GM19395 (cell line): ENCODE data around the gene UBR7.
A peak's percentile ranks its signal among the peaks of the same experiment; 100 is the strongest.
"Not testable (repeated sequence)": the region's sequence is repeated elsewhere in the genome, so short reads cannot be mapped to it uniquely, and the experiment has no call there.

Experiments used
- ATAC-seq: cut with Tn5 transposase; IDR thresholded peaks from one replicate; pipeline ENCODE4 v1.9.1; 2021; ENCODE audit warnings: mild to moderate bottlenecking, moderate library complexity; ENCODE audit not compliant: unreplicated experiment

UBR7 gene

GRCh38 chr14:93206793-93207467, at the start of gene UBR7, which contains the start of gene GON7:
Gene UBR7, plus strand, starts transcription at chr14:93207256. Its CDS starts 36 bp downstream, at chr14:93207292.
Gene GON7, minus strand, starts transcription at chr14:93207065. Its CDS starts 28 bp downstream, at chr14:93207037.
- peak; percentile 83 for ATAC-seq

- ATAC-seq, result not testable (repeated sequence)
Observed at GRCh38 chr14:93158349-93158748, 48.7 kb upstream of the UBR7 start.

- not testable (repeated sequence) for ATAC-seq
Observed at GRCh38 chr14:93159625-93160352, 47.3 kb upstream of the UBR7 start.

- no peak for ATAC-seq
Observed at GRCh38 chr14:93160353-93160801, 46.7 kb upstream of the UBR7 start.

- no peak for ATAC-seq
Observed at GRCh38 chr14:93161411-93161940, 45.6 kb upstream of the UBR7 start.

GRCh38 chr14:93163564-93163963, 43.5 kb upstream of the UBR7 start:
- ATAC-seq, result no peak

GRCh38 chr14:93165271-93166265, 41.5 kb upstream of the UBR7 start:
- not testable (repeated sequence) for ATAC-seq

GRCh38 chr14:93168610-93169009, 38.4 kb upstream of the UBR7 start:
- not testable (repeated sequence) for ATAC-seq

- ATAC-seq, result not testable (repeated sequence)
Observed at GRCh38 chr14:93169619-93170018, 37.4 kb upstream of the UBR7 start.

- ATAC-seq, result not testable (repeated sequence)
Observed at GRCh38 chr14:93170141-93170540, 36.9 kb upstream of the UBR7 start.

GRCh38 chr14:93171376-93171775, 35.7 kb upstream of the UBR7 start:
- no peak for ATAC-seq

GRCh38 chr14:93173943-93174395, 33.1 kb upstream of the UBR7 start:
- ATAC-seq, result no peak

- ATAC-seq, result not testable (repeated sequence)
Observed at GRCh38 chr14:93174731-93175130, 32.3 kb upstream of the UBR7 start.

GRCh38 chr14:93175492-93175891, 31.6 kb upstream of the UBR7 start:
- no peak for ATAC-seq

- no peak for ATAC-seq
Observed at GRCh38 chr14:93183596-93184317, 23.3 kb upstream of the UBR7 start.

GRCh38 chr14:93184391-93185348, 22.4 kb upstream of the UBR7 start, which contains the start of the genes LYSET and MOAP1:
Gene LYSET, plus strand, starts transcription at chr14:93185317. Its CDS starts 89 bp downstream, at chr14:93185406.
Gene MOAP1, minus strand, starts transcription at chr14:93184897. Its CDS starts 655 bp downstream, at chr14:93184242.
- peak; percentile 81 for ATAC-seq

GRCh38 chr14:93185349-93185720, 21.7 kb upstream of the UBR7 start:
- no peak for ATAC-seq

- ATAC-seq, result no peak
Observed at GRCh38 chr14:93186466-93186865, 20.6 kb upstream of the UBR7 start.

GRCh38 chr14:93186956-93187355, 20.1 kb upstream of the UBR7 start:
- no peak for ATAC-seq
